Inflammatory macrophage treated with lipopolysaccharide for 4 hours (primary cell): Measurements from ENCODE around the gene DIS3L2.
"Not testable (repeated sequence)": the region's sequence is repeated elsewhere in the genome, so short reads cannot be mapped to it uniquely, and the experiment has no call there.

Source experiments
- DNase-seq: peaks from one replicate; pipeline ENCODE4 v3.0.0-alpha.2; 2020

The DIS3L2 gene

DNA sequence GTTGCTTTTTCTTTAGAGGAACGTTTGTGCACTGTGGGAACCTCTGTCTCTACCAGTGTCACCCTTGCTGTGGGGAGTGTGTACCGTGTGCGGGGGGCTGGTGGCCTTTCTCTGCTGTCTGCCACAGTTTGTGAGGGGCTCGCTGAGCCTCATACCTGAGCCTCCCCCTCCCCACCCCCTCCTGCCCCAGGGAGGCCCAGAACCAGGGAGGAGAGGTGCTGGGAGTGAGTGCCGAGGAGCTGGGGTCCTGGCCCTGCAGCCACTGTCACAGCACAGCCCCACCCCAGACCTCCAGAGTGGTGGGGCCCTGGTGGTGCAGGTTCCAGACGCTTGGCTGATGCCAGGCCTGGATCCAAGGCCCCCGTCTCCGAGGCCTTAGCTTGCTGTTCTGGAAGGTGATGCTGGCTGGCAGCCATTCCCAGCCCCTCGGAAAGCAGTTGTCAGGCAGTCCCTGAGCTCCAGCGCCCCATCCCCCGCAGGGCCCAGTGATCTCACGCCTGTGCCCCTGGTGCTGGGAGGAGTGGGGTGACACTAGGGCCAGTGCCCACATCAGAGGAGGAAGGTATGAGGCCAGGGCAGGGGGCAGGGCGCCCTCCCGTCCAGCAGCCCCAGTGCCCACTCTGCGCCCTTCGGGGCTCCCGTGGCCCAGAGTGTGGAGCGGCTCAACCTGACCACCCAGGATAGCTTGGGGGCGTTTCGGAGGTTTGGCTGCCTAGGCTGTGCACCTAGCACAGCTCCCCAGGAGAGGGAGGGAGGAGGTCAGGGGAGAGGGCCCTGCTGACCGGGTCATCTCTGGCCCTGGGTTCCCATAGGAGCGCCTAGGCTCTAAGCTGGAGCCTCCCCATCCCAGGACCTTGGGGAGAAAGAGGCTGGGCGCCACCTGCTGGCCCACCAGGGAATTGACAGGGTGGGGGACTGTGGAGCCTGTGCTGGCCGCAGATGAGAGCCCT is 364.1 kb downstream of the DIS3L2 start:
- peak; percentile 23 for DNase-seq

DNA sequence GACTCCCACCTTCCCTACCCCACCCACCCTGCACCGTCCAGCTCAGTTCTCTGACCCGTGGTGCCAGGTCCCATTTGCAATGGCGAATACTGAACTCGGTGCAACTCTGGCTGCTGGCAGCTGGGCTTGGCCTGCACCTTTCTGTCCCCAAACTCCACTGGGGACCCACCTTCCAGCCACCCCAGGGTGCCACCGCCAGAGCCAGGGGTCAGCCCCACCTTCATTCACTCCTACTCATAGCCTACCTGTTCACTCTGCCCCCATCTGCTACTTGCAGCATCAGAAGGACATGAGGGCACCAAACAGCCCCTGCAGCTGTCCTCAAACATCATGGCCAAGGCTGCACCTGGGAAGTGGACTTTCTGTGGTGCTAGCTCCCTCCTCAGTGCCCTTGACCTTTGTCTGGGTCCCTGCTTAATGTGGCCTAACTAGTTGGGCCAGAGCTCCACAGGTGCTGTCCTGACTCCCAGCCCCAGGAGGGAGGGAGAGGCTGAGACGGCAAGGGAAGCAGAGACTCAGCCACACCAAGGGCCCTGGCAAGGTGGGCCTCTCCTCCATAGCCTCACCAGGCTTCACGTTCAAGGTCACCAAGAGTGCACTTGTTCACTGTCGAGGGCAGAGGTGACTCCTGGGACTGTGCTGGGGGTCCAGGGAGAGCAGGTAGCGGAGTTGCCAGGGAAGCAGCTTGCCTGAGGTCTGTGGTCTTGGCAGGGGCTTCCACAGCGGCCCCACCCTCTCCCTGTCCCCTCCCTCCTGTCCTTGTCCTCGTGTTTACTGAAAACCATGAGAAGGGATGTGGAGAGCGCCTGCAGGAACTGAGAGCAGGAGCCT is 365.0 kb downstream of the DIS3L2 start:
- DNase-seq: not testable (repeated sequence)

DNA sequence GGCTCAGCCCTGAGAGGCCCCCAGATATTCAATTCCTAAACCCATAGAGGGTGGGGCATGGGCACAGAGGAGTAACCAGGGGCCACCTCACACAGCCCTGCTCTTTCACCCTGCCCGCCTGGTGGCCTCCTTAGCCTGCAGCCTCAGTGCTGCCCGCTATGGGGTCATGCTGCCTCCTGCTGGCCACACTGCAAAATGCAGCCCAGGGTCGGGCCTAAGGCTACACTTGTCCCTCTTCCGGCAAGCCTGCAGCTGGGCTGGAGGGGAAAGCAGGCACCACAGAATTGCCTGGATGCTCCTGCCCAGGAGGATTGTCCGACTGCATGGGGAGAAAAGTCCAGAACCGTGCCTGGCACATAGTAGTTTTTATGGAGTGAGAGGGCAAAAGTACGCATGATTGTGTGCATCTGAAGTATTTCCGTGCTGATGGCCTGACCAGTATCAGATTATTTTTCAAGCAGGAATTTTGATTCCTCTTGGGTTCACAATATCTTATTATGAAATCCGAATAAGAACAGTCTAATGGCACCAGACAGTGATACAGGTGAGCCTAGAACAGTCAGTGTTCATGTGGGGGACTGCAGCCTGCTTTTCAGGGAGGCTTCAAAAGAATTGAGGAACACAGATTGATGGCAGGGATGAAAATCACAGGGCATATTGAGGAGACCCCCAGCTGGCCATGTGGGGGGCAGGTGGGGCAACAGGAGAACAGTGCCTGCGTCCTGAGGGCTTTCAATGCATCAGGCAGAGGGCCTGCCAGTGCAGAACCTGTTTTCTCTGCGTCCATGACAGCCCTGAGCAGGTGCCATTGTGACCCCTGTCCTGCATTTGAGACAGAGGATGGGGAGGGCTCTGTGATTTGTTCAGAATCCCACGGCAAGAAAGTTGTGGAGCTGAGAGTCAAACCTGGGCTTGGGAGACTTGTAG is 365.9 kb downstream of the DIS3L2 start:
- DNase-seq: peak; percentile 69

DNA sequence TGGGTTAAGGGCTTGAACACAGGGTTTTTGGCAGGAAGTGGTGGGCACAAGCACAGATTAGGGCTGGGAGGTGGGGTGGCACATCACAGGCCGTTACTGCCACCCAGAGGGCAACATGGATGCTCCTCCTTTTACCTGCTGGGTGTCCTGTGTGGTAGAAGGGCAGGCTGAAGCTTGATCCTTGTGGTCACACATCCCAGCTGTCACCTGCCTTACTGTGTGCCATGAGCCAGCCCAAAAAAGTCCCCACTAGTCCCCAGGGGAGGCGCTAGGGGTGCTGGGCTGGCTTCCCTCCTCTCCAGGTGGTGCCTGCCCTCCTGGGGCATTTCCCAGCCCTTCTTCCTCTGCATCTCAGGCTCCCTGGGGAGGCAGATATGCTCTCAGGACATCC is 366.5 kb downstream of the DIS3L2 start:
- DNase-seq: no peak

DNA sequence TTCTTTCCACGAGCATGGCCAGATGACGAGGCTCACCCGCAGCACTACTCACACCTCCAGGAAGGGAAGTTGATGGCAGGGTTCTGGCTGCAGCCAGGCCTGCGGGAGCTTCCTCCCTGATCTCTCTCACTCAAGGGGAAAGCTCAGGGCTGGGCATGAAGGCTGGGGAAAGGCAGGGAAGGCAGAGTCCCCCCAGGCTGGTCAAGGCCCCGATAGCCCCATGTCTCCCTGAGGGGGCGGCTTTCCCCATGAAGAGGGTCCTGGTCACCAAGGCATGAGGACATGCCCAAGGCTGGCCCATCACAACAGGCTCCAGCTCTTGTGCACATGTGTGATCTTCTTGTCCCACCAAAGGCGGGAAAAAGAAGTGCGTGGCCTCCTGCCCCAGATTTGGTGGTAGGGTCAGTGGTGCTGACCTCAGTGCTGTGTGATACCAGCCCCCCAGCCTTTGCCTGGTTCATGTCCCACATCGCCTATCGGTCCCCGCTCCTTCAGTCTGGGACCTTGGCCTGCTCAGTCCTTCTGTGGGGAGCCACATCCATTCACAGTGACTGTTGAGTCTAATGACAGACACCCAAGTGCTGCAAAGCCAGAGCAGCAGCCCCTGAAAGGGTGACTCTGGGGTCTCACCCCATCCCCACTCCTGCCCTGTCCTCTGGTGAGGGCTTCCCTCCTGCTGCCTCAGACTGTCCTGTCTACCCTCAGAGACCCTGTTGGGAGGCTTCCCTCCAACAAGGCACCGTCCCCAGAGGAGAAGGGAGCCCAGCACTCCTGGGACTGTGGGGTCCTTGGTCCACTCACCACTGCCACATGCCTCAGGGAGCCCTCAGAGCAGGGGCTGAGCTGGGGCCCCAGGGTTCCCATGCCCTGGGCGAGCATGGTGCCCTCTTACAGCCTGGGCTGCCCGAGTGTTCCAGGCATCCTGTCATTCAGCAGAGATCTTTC is 367.3 kb downstream of the DIS3L2 start:
- no peak for DNase-seq

DNA sequence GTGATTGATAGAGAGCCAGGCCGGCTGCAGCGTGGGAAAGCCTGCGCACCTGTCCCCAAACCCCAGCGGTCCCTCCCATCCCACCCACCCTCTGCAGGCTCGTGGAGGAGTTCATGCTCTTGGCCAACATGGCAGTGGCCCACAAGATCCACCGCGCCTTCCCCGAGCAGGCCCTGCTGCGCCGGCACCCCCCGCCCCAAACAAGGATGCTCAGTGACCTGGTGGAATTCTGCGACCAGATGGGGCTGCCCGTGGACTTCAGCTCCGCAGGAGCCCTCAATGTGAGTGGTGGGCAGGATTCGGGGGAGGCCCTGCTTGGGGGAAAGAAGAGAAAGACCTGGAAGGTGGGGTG is 368.2 kb downstream of the DIS3L2 start:
- no peak for DNase-seq

DNA sequence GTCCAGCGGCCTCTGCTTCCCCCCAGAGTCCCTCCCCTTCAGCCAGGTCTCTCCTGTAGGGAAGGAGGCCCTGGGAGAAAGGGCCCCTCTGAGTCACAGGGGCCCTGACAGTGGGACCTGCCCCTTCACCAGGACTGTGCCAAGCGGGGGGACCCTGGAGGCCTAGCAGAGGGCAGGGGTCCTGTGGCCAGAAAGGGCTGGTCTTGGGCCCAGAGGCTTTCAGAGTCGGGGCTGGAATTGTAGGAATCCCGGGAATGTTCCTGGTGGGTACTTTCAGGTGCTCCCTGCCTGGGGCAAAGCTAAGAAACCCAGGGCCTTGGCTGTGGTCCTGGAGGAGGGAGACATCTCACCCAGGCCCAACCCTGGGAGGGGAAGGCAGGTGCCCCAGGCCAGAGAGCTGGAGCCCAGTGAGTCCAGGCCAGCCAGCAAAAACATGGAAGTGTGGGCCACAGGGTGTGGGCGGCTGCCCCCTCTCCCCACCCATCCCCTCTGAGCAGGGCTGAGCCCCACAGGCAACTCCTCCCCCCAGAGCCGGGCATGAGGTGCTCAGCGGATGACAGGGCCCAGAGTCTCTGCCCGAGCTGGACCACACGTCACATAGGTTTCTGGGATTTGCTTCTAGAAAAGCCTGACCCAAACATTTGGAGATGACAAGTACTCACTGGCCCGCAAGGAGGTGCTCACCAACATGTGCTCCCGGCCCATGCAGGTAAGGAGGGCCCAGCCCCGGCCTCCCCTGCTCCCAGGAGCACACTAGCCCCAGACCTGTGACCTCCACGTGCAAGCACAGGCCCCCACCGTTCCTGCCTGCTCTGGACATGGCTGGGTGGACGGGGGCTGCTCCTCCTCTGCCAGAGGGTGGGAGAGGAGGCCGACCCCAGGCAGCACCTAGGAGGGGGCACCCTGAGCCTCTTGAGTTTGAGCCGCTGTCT is 368.8 kb downstream of the DIS3L2 start:
- DNase-seq: no peak

DNA sequence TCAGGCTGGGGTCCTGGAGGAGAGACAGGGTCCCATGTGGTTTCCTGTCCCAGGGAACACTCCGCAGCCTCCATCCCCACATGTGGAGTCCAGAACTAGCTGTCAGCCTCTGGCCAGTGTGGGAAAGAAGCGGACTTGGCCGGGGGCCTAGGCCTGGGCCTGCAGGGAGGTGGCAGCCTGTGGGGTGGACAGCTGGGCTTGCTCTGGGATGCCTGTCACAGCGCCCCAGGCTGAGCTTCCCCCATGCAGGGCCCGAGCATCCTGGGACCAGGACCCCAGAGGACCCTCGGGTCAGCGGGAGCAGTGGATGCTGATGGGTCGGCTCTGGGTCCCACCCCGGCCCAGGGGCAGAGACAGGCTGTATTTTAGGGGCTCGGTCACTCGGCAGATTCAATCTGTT is 369.5 kb downstream of the DIS3L2 start:
- DNase-seq: not testable (repeated sequence)

DNA sequence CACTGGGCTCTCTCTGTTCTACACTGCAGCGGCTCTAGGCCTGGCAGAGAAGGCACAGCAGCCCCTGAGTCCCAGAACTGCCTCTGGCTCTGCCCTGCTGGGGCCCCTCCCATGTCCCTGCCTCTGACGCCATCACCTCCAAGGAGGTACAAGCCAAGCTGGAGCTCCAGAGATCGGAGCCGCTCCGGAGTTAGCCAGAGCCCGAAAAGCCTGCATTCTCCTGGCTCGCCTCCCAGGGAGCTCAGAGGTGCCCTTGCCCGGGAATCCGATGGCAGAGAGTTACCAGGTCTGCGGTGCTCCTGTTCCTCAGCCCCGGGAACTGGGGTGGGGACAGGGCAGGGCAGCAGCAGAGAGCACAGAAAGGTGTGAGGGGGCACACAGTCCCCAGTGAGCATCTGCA is 370.1 kb downstream of the DIS3L2 start:
- DNase-seq: not testable (repeated sequence)

DNA sequence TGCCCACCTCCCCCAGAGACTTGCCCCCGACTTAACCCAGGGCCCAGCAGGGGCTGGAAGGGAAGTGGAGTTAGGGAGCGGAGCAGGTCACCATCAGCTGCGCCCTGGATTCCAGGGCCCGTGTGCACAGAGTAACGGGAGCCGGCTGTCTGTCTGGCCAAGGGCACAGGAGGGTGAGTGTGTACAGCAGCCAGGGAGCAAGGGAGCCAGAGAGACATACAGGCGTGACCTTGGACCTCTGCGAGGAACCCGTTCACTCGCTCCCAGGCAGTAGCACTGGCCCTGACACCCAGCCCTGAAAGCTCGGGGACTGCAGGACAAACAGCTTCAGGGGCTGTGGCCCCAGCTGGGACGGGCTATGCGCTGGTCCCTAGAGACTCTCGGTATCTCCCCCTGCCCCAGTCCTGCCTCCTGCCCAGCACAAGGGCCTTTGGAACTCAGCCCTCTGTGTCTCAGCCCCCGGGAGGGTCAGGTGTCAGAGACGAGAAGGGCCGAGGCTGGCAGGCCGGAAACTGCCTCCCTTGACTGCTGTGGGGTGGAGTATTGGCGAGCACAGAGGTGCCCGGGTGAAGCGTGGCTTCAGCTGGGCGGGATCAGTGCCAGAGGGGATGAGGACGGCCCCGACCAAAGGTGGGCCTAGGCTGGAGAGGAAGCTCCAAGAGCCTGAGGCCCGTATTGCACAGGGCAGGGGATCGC is 370.9 kb downstream of the DIS3L2 start:
- DNase-seq: not testable (repeated sequence)

DNA sequence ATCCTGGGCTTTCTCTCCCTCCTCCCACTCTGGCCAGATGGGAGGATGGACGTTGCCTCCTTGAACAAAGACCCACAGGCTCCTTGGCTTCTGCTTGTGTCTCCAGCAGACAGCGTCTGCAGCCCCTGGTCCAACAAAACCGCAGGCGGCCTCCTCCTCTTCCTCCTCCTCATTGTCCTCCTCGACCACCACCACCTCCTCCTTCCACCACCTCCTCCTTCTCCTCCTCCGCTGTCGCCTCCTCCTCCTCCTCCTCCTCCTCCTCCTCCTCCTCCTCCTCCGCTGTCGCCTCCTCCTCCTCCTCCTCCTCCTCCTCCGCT is 371.4 kb downstream of the DIS3L2 start:
- no peak for DNase-seq

DNA sequence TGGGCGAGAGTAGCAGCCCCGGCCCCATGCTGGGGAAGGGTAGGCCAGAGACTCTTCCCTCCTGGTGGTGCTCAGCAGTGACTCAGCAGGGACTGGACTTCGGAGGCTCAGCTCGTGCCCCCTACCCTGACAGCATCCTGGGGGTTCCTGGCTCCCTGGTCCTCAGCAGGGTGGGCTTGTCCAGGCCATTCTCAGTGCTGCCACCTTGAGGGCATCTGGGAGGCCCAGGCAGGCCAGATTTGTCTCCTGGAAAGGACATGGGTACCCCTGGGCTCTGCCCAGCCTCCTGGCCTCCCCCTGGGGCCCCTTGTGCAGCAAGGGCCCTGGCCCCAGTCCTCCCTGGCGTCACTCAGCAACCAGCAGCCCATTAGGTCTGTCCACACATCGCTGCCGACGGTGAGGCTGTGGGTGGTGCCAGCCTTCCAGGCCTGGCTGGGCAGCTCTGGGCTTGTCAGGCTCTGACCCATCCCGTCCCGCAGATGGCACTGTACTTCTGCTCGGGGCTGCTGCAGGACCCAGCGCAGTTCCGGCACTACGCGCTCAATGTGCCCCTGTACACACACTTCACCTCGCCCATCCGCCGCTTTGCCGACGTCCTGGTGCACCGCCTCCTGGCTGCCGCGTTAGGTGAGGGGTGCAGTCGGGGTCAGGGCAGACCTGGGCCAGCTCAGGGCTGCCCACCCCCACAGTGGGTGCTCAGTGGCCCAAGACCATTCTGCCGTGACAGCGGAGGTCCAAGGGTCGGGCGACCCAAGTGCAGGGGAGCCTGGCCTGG is 372.0 kb downstream of the DIS3L2 start:
- no peak for DNase-seq

DNA sequence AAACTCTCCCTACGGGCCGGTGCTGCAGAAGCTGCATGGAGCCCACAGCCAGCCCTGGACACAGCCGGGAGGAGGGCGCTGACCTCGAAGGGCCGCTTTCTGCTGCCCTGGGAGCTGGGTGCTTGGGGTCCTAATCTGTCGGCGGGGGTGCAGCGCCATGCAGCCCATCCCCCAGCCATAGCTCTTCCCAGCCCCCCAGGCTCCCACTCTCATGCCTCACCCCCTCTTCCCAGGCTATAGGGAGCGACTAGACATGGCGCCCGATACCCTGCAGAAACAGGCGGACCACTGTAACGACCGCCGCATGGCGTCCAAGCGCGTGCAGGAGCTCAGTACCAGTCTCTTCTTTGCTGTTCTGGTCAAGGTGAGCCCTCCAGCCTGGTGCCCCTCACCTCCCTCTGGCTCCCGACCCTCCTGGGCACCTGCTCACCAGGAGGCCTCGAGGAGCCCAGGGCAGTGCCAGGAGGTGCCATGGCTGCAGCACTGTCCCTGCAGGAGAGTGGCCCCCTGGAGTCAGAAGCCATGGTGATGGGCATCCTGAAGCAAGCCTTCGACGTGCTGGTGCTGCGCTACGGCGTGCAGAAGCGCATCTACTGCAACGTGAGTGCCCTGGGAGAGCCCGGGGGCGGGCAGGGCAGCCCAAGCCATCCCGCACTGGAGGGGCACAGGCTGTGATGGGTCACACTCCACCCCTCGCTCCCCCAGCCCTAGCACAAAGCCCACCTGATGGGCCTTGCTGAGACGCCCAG is 372.8 kb downstream of the DIS3L2 start:
- DNase-seq: not testable (repeated sequence)

DNA sequence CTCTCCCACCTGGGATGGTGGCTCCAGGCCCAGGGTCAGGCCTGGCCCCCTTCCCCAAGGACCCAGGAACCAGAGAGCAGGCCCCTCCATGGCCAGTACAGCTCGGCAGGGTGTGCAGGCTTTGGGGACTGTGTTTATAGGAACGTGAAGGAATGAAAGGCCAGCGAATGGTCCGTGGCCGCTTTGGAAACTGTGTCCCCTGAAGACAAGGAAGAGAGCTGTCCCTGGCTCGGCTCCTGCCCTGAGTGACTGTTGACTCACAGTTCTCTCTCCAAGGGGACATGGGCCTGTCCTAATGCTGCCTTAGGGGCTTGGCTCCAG is 373.3 kb downstream of the DIS3L2 start:
- DNase-seq: not testable (repeated sequence)

DNA sequence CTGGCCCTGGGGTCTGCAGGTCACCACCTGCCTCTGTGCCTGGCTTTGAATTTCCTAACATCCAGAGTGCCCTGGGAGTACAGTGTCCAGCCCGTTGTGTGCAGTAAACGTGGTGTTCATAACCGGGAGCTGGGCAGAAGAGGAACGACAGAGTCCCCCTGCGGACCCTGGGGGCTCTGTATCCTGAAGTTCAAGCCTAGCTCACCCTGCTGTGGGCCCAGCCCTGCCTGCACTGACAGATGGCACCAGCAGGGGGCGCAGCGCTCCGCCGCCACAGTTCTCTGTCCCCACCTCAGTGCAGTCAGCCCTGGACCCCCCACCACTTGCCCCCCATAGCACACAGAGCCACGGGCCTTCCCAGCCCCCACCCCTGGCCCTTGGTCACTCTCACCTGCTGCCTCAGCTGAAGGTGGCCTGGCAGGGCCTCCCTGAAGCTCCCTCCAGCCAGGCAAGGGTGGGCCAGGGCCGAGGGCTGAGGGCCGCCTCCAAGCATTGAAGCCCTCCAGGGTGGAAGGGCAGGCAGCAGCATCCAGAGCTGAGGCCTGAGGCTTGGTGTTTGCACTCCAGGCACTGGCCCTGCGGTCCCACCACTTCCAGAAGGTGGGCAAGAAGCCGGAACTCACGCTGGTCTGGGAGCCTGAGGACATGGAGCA is 373.8 kb downstream of the DIS3L2 start:
- DNase-seq: not testable (repeated sequence)

DNA sequence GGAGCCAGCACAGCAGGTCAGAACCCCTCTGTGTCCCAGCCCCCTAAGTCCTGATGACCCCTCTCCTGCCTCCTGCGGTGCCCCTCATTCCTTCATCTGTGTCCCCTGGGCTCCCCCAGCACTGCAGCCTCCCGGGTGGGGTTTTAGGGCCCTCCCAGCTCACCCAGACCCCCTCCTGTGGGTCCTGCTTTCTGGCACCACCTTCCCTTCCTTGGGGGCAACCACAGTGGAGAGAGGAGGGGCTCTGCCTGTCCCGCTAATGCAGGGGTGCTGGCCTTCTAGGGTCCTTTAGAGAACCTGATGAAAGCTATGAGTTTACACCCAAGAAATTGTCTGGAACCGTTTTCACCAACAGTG is 374.3 kb downstream of the DIS3L2 start:
- no peak for DNase-seq

DNA sequence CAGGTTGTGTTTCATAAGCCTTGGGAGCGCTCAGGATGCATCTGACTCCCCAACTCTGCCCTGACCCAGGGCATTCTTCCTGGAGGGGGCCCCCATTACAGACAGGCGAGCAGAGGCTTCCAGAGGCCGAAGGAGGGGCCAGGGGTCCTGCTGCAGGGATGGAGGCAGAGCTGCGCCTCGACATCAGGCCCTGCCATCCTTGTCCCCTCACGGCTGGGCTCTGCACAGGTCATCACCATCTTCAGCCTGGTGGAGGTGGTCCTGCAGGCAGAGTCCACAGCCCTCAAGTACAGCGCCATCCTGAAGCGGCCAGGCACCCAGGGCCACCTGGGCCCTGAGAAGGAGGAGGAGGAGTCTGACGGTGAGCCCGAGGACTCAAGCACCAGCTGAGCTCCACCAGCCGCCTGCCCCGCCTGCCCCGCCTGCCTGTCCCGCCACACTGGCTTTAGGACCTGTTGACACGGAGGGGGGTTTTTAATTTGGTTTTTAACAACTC is 374.8 kb downstream of the DIS3L2 start:
- DNase-seq: no peak
